ENCODE results near the gene MINK1.

GRCh38 chr17:4939546-4939795 is 106.3 kb downstream of the MINK1 start:
- TF ChIP-seq ZKSCAN1 (IDR thresholded peaks at IDR 0.05; ENCODE audit: low read length) (no peak), CBX5 (CRISPR knock-in tag; IDR thresholded peaks at IDR 0.05; ENCODE audit: borderline replicate concordance) (no peak), SRF (IDR thresholded peaks at IDR 0.05; ENCODE audit: low read depth, low read length) (no peak), MATR3 (CRISPR knock-in tag; IDR thresholded peaks at IDR 0.05) (no peak), CTCF (CRISPR knock-in tag; IDR thresholded peaks at IDR 0.05) (no peak), ZBTB33 (CRISPR knock-in tag; IDR thresholded peaks at IDR 0.05) (no peak)
